Measurements from ENCODE around the gene ACP7. TPM values are rescaled to one million over a fixed set of nuclear protein-coding genes. Genes with fewer than 3 reads are reported as not detected.

Gene ACP7
- polyA plus RNA-seq, 1 of the 3 experiments (the other 2 are of a cell fraction), result 0.36 TPM

- ChIA-PET CTCF (interaction anchor here (1.0 to 5.2 kb wide), 12 partner anchors 8 to 280 kb away, joined by 3 to 64 read pairs (median 15); no protein-coding TSS in a partner anchor), POLR2A (no interaction called here)
- H3K4me2 ChIP-seq, result no peak overlapping the region
These were observed 27.5 kb downstream of the ACP7 start for GRCh38 chr19:39111593-39112199.

GRCh38 chr19:39112338-39112890 lies 28.2 kb downstream of the ACP7 start:
- H3K4me3 ChIP-seq (ENCODE audit: low read depth in 2 of 2, low read length in 1 of 2), result no peak overlapping the region
- no peak overlapping the region for H3K27ac ChIP-seq (ENCODE audit: low read depth in 2 of 2, low read length in 1 of 2)
- TF ChIP-seq CTCF (IDR thresholded peaks at IDR 0.05) (no peak), JUND (IDR thresholded peaks at IDR 0.05) (no peak), REST (IDR thresholded peaks at IDR 0.05; ENCODE audit: low read depth, low read length) (no peak), POLR2AphosphoS5 (IDR thresholded peaks at IDR 0.05; ENCODE audit: low read depth, low read length) (no peak), FOSL2 (IDR thresholded peaks at IDR 0.05; ENCODE audit: borderline replicate concordance, low read depth) (peak; percentile 41; the same call in 1 of the 2 replicates), TEAD4 (IDR thresholded peaks at IDR 0.05; ENCODE audit: borderline replicate concordance, insufficient read depth) (no peak), MXI1 (IDR thresholded peaks at IDR 0.05; ENCODE audit: low read depth, low read length) (no peak), RXRA (IDR thresholded peaks at IDR 0.05; ENCODE audit: borderline replicate concordance, low read depth) (peak; percentile 7; the same call in 1 of the 2 replicates)
- POLR2A ChIA-PET, result no interaction called here
- no peaks in the 10 kb centered on the region for H3K27me3 ChIP-seq (ENCODE audit: insufficient read depth)
- H2AFZ ChIP-seq (ENCODE audit: low read depth), result no peak overlapping the region
- H4K20me1 ChIP-seq (ENCODE audit: insufficient read depth), result no peaks in the 10 kb centered on the region
- H3K4me1 ChIP-seq (ENCODE audit: control insufficient read depth in 1 of 2, insufficient read depth in 2 of 2, low read depth in 1 of 2, low read length in 1 of 2), result peaks cover 0 to 8% of the 10 kb centered on the region in 2 experiments; a peak in 1 of 4 replicates
- H3K9me3 ChIP-seq, result no peaks in the 10 kb centered on the region
- DNase-seq, result no peak
- H3K9ac ChIP-seq, result no peak overlapping the region
- no peaks in the 10 kb centered on the region for H3K9me2 ChIP-seq
- no peaks in the 10 kb centered on the region for H3K36me3 ChIP-seq (replicated peaks in 1 of 2; ENCODE audit: control insufficient read depth in 1 of 2, insufficient read depth in 2 of 2, low read length in 1 of 2)
- peaks cover 3% of the 10 kb centered on the region for H3F3A ChIP-seq (replicated peaks; ENCODE audit: insufficient read depth)
- CTCF ChIA-PET, result interaction anchor here (1.2 to 5.2 kb wide), 6 partner anchors 9 to 215 kb away, joined by 5 to 64 read pairs (median 18); no protein-coding TSS in a partner anchor
- 36% methylated on average over 9 of the region's 15 CpGs for WGBS (ENCODE audit: low lambda C conversion rate)
- no peak overlapping the region for H3K4me2 ChIP-seq
- no peaks in the 10 kb centered on the region for H3K79me2 ChIP-seq (ENCODE audit: insufficient read depth)

More at GRCh38 chr19:39111593-39112199, 27.5 kb downstream of the ACP7 start:
- H3K27ac ChIP-seq (ENCODE audit: low read depth in 2 of 2, low read length in 1 of 2), result no peak overlapping the region
- H3K9me2 ChIP-seq, result no peaks in the 10 kb centered on the region
- H3K79me2 ChIP-seq (ENCODE audit: insufficient read depth), result no peaks in the 10 kb centered on the region
- no peaks in the 10 kb centered on the region for H3K27me3 ChIP-seq (ENCODE audit: insufficient read depth)
- H3K4me3 ChIP-seq (ENCODE audit: low read depth in 2 of 2, low read length in 1 of 2), result no peak overlapping the region
- H3K36me3 ChIP-seq (replicated peaks in 1 of 2; ENCODE audit: control insufficient read depth in 1 of 2, insufficient read depth in 2 of 2, low read length in 1 of 2), result no peaks in the 10 kb centered on the region
- H4K20me1 ChIP-seq (ENCODE audit: insufficient read depth), result no peaks in the 10 kb centered on the region
- peaks cover 3% of the 10 kb centered on the region for H3F3A ChIP-seq (replicated peaks; ENCODE audit: insufficient read depth)
- H2AFZ ChIP-seq (ENCODE audit: low read depth), result no peak overlapping the region
- peak; percentile 50 for DNase-seq
- H3K9me3 ChIP-seq, result no peaks in the 10 kb centered on the region
- 43% methylated on average over 15 of the region's 18 CpGs for WGBS (ENCODE audit: low lambda C conversion rate)
- no peak overlapping the region for H3K9ac ChIP-seq
- TF ChIP-seq NRF1 (IDR thresholded peaks at IDR 0.05; ENCODE audit: low read depth, low read length) (no peak), CTCF (IDR thresholded peaks at IDR 0.05) (no peak)
- H3K4me1 ChIP-seq (ENCODE audit: control insufficient read depth in 1 of 2, insufficient read depth in 2 of 2, low read depth in 1 of 2, low read length in 1 of 2), result peaks cover 0 to 8% of the 10 kb centered on the region in 2 experiments; a peak in 1 of 4 replicates
